GM19351 (cell line): ENCODE data around the gene ZBED2.
"Not testable (repeated sequence)": the region's sequence is repeated elsewhere in the genome, so short reads cannot be mapped to it uniquely, and the experiment has no call there.

Experiments used
- ATAC-seq: cut with Tn5 transposase; IDR thresholded peaks from one replicate; pipeline ENCODE4 v1.9.1; 2021; ENCODE audit warnings: mild to moderate bottlenecking, moderate library complexity; ENCODE audit not compliant: unreplicated experiment

Gene ZBED2, protein sequence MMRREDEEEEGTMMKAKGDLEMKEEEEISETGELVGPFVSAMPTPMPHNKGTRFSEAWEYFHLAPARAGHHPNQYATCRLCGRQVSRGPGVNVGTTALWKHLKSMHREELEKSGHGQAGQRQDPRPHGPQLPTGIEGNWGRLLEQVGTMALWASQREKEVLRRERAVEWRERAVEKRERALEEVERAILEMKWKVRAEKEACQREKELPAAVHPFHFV

DNA sequence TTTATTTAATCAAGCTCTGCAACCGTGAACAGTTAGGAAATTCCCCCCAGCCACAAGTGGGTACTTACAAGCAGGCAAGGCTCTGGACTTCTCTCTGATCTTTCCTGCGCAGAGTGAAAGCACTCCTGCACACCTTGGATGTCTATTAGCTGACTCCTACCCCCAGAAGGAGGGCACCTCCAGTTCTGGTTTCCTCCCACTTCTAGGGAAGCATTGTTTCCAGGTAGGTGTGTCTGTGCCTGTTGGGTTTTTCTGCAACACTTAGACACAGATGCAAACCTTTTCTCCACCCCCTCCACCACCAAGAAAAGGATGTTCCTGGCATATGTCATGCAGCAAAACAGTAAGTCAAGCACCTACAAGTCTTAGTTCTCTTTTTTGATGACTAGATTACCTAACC is at the start of gene ZBED2:
Gene ZBED2, minus strand, starts transcription at position 115 of the 400 bp plus-strand sequence. CDS start 1,145 bp downstream, outside the sequence.
- peak; percentile 65 for ATAC-seq

DNA sequence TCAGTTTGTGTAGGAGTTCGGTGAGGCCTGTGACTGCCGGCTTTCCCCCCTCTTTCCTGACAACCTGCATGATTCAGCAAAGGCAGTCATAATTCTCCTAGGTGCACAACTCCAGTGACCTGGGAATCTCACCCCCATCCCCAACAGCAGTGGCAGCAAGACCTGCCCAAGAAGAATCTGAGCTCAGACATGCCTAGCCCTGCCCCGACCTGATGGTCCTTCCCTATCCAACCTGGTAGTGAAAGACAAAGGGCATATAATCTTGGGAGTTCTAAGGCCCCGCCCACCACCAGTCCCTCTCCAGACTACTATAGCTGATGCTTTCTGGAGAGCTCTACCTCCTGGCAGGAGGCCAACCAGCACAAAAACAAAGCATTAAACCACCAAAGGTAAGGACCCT is 44.2 kb upstream of the ZBED2 start:
- no peak for ATAC-seq

- ATAC-seq, result no peak
Observed at GRCh38 chr3:111636366-111636885, 41.3 kb upstream of the ZBED2 start.

GRCh38 chr3:111635403-111635802 is 40.3 kb upstream of the ZBED2 start:
- ATAC-seq, result no peak

- not testable (repeated sequence) for ATAC-seq
Observed at GRCh38 chr3:111630638-111631037, 35.5 kb upstream of the ZBED2 start.

DNA sequence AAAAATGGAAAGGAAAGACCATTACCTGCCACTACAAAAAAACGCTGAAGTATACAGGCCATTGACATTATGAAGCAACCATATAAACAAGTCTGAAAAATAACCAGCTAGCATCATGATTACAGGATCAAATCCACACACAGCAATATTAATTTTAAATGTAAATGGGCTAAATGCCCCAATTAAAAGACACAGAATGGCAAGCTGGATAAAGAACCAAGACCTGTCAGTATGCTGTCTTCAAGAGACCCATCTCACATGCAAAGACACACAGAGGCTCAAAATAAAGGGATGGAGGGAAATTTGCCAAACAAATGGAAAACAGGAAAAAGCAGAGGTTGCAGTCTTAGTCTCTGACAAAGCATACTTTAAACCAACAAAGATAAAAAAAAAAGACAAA is 33.9 kb upstream of the ZBED2 start:
- not testable (repeated sequence) for ATAC-seq

DNA sequence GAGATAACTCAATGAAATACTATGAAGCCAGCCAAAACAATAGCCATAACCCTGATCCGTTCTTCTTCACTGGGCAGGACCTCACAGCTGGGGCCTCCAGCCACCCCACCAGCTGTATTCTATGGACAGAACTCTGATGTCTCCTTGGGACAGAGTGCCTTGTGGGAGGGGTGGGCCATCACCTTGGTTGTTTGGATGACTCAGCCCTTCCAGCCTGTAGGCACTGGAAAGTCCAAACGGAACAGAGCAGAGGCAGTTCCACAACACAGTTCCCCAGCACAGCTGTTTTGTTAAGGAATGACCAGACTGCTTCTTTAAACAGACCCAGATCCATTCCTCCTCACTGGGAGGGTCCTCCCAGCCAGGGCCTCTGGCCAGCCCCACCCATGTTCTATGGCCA is 31.9 kb upstream of the ZBED2 start:
- no peak for ATAC-seq

GRCh38 chr3:111621535-111621934 is 26.4 kb upstream of the ZBED2 start:
- ATAC-seq, result no peak

DNA sequence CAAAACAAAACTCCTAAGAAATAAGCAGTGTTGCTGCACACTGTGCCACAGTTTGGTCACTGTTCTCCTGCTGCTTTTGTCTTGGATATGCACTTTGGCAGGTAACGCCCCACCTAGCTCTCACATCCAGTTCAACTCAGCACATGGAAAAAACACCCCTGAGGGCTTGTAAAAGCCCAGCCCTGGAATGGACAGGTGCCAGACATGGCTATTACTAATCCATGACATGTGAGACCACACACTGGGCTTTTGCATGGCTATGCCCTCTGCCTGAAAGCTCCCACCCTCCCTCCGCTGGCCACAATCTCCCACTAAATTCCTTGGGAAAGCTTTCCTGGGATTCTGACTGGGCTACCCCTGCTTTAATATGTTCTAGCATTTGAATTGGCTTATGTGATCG is 24.7 kb upstream of the ZBED2 start:
- ATAC-seq, result no peak

GRCh38 chr3:111618945-111619344 is 23.8 kb upstream of the ZBED2 start:
- peak; percentile 47 for ATAC-seq

- no peak for ATAC-seq
Observed at GRCh38 chr3:111617912-111618601, 22.9 kb upstream of the ZBED2 start.

DNA sequence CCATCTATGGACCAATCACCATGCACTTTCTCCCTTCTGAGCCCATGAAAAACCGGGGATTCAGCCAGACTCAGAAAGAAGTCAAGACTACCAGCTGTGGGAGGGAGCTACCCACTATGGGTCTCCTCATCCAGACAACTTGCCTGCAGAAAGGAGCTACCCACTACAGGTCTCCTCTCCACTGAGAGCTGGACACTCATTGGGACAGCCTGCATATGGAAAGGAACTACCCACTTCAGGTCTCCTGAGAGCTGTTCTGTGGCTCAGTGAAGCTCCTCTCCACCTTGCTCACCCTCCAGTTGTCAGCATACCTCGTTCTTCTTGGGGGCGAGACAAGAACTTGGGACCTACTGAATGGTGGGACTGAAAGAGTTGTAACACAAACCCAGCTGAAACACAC is 22.3 kb upstream of the ZBED2 start:
- ATAC-seq, result no peak

DNA sequence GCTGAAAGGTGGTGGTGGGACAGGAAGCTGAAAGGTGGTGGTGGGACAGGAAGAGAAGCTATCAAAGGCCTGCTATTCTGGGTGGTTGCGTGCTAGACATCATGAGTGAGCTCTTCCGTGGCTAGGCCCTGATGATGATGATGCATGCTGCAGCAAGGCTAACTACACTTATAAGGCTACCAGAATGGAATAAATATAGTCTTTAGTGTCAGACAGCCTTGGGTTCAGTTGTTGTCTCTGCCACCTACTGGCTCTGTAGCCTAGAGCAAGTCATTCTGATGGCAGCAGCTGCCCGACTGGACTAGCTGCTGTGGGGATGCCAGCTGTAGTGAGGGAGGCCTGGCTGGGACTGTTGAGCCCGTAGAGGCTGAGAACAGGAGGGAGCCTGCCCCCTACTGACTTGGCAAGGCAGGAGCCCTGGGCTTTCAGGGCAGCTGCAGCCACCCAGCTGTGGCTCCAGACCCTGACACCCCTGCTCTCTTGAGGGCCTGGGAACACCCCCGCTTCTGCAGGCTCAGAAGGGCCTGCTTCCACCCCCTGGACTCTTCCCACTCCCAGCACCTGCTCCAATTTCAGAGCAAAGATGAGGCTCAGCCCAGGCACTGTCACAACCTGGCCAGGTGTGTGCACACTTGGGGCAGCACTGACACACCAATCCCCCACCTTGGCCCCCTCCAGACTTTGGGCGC is 21.4 kb upstream of the ZBED2 start:
- peak; percentile 71 for ATAC-seq

DNA sequence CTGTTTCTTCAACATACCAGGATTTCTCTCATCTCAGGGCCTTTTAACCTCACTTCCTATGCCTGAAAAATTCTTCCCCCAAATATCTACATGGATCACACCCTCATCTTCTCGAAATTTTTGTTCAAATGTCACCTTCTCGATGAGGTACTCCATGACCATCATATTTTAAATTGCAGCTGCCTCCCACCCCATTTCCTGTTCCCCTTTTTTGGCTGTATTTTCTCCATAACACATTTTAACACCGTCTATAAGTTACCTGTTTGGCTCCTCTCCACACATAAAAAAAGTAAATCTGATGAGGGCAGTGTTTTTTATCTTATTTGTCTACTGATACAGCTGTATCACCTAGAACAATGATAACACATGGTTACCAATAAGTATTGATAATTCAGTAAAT is 20.7 kb upstream of the ZBED2 start:
- ATAC-seq, result no peak

DNA sequence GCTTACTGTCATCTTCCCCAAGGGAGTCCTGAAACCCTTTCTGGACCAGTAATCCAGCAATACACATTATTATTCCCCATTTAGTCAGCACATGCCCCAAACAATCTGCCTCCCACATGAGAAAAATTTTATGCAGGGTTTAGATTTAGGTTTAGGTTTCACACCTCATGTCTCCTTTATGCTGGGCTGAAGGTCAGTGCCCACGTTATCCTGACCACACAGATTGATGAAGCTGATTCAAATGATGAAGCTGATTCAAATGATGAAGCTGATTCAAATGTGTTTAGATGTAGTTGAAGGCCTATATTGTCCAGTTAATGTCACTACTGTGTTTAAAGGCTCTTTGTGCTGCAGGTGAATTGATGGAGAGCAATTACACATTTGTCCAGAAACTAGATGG is 18.1 kb upstream of the ZBED2 start:
- no peak for ATAC-seq

DNA sequence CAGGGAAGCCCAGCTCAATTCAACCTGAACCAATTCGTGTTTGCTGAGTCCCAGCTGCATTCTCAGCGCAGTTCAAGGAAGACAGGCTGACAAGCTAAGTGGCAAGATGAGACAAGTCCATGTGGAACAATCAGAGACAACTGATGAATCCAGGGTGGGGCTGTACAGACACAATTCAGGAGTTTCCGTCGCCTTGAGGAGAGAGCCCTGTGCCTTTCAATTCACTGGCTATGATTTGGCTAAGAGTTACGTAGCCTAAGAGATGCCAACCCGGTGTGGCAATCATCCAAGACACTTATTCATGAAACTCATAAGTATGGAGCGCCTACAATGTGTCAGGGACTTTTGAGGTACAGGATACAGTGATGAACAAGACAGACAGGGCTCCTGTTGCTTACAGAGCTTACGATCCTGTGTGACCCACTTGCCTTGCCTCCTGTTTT is 15.5 kb upstream of the ZBED2 start:
- ATAC-seq, result no peak

- peak; percentile 91 for ATAC-seq
Observed at GRCh38 chr3:111610189-111610588, 15.0 kb upstream of the ZBED2 start.

- ATAC-seq, result no peak
Observed at GRCh38 chr3:111609700-111610099, 14.6 kb upstream of the ZBED2 start.

DNA sequence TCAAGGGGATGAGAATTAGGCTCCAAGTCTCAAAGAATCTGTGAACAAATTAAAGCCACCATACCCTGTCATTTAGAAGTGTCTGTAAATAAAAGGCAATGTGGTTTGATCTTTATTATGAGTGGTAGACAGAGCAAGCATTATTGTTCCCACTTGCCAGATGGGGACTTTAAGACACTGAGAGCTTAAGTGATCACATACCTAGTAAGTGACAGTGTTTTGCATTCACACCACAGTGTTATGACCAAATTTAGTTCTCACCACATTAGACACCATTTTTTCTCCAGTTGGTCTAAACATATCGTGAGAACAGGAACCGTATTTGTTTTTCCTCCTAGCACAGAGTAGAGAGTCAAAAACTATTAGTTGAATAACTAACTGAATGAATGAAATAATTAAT is 13.2 kb upstream of the ZBED2 start:
- ATAC-seq, result peak; percentile 36

DNA sequence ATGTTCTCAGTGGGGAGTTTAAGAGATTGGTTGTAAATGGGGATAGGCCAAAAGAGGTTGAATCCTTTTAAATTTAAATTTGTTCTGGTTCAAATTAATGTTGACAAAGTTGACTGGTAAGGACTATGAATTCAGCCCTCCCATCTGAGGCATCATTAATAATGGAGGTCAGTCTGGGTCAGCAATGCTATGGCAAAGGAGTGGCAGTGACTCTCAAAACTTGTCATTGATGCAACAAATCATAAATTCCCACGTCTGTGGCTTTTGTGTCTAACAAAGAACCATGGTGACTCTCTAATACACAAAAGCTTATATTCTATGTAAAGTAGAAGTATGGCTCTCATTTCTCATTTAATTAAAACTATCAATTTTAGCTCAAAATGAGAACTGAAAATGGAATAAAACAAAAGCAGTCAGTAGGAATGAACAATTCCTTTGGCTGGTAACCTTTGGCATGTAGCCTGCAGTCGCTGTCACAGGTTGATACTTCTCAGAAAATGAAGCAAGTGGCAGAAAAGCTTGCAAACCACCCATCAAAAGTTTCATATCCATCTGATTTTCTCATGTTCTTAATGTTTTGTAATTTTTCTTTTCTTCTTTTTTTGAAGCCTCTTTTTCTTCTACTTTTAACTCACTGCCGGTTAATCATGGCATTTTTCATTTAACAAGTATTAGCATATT is 12.2 kb upstream of the ZBED2 start:
- ATAC-seq, result no peak

GRCh38 chr3:111605493-111605892 is 10.3 kb upstream of the ZBED2 start:
- ATAC-seq, result no peak
